HG03103 (cell line): ENCODE results near the gene HTR5A.
"Not testable (repeated sequence)": the region's sequence is repeated elsewhere in the genome, so short reads cannot be mapped to it uniquely, and the experiment has no call there.

Source experiments
- ATAC-seq: cut with Tn5 transposase; IDR thresholded peaks from one replicate; pipeline ENCODE4 v1.9.1; 2021; ENCODE audit warnings: low read depth; ENCODE audit not compliant: unreplicated experiment

Gene HTR5A

DNA sequence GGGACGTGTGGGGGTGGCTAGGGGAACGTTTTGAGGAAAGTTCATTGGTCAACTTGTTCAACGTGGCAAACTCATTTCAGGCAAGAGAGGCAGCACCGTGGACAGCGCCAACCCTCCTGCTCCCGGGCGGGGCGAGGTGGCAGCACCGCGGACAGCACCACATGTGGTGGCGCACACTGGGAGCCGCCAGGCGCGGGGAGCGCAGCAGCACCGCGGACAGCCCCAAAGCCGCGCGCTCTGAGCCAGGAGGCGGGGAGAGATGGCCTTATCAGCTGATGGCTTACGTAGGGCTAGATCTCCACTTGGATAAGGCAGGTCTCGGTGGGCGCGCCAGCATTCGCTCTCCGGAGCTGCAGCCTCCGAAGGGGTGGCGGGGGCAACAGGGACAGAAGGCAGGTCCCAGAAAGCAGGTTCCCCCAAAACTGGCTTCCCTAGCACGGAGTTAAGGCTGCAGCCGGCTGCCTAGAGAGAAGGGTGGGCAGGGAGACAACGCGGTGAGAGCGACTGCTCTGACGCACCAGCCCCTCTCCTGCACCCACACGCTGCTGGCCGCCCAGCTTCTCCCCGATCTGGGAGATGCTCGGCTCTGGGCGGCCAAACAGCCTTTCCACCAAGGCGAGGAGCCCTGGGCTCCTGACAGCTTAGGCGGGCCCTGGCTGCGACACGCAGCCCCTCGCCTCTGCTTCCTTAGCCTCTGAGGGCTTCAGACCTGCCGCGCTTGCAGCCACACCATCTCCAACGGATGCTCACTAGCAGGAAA lies at the start of gene HTR5A:
Gene HTR5A (plus strand): TSS at position 333 of the 760 bp plus-strand sequence. CDS start 576 bp downstream, outside the sequence.
- ATAC-seq: peak; percentile 97

DNA sequence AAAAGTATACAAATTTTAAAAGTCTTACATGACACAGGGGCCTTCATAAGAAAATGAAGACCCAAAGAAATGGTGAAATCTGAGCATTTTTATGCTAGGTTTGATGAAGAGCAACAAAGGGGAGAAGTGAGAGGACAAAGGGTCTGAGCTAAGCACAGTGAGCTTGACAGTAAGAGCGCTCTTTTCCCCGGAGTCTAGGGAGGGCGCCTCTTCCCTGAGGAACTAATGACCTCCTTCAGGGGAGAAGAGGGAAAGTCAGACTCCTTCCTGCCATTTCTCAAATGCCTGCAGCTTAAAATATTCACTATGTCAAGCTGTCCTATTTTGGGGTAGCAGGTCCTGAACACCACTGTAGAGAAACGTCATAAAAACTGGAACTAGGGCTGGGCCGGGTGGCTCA lies 49.1 kb upstream of the HTR5A start:
- ATAC-seq: no peak

- no peak for ATAC-seq
Measured at GRCh38 chr7:155021699-155022145, 48.4 kb upstream of the HTR5A start.

DNA sequence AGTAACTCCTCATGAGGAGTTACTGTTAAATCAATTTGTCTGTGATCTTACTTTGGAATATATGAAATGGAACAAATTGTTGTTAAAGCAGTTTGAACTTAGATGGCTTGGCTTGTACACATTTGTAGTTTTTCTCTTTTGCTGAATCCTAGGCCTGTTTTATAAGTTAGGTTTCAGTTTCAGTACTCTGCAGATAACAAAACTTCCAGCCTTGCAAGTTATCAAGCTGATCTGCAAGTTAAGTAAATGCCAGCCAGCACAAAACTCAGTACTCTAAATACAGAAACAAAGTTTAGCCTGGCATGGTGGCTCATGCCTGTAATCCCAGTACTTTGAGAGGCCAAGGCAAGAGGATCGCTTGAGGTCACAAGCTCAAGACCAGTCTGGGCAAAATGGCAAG lies 42.2 kb upstream of the HTR5A start:
- no peak for ATAC-seq

DNA sequence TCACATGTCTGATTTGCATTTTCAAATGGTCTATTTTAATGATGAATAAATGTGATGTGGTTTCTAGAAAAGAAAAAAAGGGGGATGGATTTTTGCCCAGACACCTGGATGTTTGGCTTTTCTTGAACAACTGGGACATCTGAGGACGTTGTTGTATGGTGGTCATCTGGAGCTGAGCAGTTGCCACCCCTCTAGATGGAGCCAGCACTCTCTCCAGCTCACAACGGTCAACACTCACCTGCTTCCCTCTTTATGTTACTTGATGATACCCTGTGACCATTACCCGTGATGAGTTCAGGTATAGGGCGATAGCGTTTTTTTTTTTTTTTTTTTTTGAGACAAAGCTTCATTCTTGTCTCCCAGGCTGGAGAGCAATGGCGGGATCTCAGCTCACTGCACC lies 37.1 kb upstream of the HTR5A start:
- ATAC-seq: no peak

DNA sequence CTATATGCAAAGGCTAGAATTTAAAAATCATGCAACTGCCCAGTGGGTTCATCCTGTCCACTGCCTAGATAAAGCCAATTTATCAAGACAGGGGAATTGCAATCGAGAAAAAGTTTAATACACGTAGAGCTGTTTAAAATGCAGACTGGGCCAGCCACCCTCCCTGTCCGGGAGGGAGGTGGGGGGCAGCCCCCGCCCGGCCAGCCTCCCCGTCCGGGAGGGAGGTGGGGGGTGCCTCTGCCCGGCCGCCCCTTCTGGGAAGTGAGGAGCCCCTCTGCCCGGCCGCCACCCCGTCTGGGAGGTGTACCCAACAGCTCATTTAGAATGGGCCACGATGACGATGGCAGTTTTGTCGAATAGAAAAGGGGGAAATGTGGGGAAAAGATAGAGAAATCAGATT lies 35.6 kb upstream of the HTR5A start:
- ATAC-seq: not testable (repeated sequence)

GRCh38 chr7:155038335-155038734 lies 31.8 kb upstream of the HTR5A start:
- no peak for ATAC-seq

DNA sequence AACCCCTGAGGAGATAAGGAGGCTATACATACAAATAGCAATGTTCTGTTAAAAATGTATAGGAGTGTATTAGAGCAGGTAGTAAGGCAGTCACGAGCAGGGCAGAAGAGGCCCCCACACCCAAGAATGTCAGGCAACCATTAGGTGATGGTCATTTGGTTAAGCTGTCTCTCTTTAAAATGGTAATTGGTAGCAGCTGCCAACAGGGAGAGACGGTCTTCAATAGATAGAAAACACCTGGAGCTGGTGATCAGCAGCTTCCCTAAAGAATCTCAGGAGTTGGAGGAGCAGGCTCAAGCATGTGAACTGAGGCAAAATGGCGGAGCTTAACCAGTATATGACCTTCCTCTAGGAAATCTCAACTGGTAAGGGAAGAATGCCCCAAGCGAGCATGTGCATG lies 26.4 kb upstream of the HTR5A start:
- no peak for ATAC-seq

GRCh38 chr7:155048006-155048405 lies 22.1 kb upstream of the HTR5A start:
- no peak for ATAC-seq

DNA sequence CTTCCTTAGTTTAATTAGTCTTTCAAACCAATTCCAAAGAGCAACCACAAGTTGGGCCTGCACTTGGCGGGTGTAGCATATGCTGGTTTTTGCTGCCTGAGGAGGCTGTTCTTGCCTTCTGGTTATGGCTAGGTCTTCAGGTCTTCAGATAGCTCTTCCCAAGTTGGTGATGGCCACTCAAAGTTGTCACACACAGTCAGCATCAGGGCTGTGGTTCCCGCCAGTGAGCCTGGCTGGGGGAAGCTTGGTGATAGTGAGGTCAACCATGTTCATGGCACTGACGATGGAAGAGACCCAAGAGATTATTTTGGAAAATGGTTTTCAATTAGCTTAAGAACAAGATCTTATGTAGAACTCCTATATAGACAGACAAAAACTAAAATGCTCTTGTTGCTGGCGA lies 18.8 kb upstream of the HTR5A start:
- no peak for ATAC-seq

DNA sequence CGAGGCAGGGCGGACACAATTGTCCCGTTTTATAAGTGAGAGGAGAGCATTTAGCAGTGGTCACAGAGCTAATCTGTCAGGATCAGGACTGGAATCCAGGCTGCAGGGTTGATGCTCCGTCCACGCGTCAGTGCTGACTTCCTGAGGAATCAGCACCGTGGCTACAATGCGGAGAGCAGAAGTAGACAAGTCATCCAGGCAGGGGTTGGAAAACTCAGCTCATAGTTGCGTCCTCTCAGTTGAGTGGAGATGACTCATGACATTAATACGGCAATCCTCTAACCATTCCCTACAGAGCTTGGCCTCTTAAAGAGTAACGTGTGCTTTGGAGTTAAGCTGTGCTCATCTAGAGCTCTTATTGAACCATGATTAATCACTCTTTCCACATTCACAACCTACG lies 17.1 kb upstream of the HTR5A start:
- no peak for ATAC-seq

- no peak for ATAC-seq
Measured at GRCh38 chr7:155054761-155055160, 15.4 kb upstream of the HTR5A start.

GRCh38 chr7:155057076-155057475 lies 13.0 kb upstream of the HTR5A start:
- no peak for ATAC-seq

- no peak for ATAC-seq
Measured at GRCh38 chr7:155058896-155059295, 11.2 kb upstream of the HTR5A start.

- no peak for ATAC-seq
Measured at GRCh38 chr7:155059703-155060102, 10.4 kb upstream of the HTR5A start.

GRCh38 chr7:155062411-155062810 lies 7.7 kb upstream of the HTR5A start:
- ATAC-seq: no peak

GRCh38 chr7:155064186-155064585 lies 5.9 kb upstream of the HTR5A start:
- ATAC-seq: no peak

DNA sequence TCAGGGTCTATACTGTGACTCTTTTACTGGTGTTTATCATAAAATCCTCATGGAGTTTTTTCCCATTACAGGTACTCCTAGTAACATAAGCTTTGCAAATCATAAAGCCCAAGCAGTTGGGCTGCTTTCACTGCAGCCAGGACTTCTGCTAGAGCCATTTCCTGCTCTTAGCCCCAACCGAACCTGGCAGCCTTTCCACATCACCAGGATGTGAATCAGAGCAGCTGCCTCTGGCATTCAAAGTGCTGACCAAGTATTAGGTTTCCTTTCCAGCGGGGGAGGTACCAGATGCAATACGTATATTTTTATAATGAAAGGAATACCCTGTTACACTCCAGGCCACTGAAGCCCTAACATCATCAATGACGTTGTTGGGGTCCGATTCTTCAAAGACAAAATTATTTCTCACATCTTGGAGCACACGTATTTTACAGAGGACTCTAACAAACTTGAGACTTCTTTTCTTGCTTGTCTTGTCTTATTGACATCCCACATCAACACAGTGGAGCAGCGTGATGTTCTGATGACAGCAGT lies 3.6 kb upstream of the HTR5A start:
- no peak for ATAC-seq

GRCh38 chr7:155071121-155071651 lies 1.1 kb downstream of the HTR5A start:
- no peak for ATAC-seq

DNA sequence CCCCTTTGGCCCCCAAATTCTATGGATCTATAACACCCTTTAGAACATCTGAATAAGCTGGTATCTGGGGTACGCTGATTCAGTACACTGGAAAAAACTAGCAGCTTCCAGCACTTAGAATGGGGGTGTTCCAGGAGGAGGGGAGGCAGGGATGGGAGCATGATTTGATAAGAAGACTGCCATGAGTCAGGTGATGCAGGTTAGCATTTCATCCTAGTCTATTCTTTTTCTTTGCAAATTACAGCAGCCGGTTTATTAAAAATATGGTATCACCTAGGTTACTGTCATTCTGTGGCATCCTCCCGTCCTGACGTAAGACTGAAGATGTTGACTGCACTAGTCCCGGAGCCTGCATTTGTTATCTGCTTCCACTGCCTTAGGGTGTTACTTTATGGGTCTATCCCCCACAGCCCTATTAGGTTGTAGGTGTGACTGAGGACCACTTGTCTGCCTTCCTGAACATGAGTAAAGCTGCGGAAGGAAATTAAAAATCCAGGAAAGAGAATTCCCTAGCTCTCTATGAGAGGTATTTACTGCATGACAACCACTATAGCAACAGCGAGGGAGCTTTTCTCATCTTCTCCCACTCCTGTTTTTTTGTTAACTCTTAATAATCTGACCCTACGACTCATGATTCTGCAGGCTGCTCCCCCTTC lies 1.9 kb downstream of the HTR5A start:
- no peak for ATAC-seq

GRCh38 chr7:155073922-155074321 lies 3.8 kb downstream of the HTR5A start:
- ATAC-seq: no peak

DNA sequence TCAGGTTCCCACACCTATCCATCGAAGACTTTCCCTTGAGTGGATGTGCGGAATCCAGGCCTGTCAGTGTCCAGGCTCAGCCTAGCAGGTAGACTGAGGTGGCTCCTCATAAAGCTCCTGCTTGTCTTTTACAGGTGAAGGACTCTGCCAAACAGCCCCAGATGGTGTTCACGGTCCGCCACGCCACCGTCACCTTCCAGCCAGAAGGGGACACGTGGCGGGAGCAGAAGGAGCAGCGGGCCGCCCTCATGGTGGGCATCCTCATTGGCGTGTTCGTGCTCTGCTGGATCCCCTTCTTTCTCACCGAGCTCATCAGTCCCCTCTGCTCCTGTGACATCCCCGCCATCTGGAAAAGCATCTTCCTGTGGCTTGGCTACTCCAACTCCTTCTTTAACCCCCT lies 13.9 kb downstream of the HTR5A start:
- ATAC-seq: no peak
